HG03039 (cell line): ENCODE measurements around the gene MAML3.

Source experiments
- ATAC-seq: cut with Tn5 transposase; IDR thresholded peaks from one replicate; pipeline ENCODE4 v1.9.1; 2021; ENCODE audit warnings: mild to moderate bottlenecking, moderate library complexity; ENCODE audit not compliant: unreplicated experiment

The MAML3 gene

GRCh38 chr4:140048419-140048995 is 105.5 kb downstream of the MAML3 start:
- ATAC-seq, result no peak

GRCh38 chr4:140047786-140048185 is 106.2 kb downstream of the MAML3 start:
- no peak for ATAC-seq

DNA sequence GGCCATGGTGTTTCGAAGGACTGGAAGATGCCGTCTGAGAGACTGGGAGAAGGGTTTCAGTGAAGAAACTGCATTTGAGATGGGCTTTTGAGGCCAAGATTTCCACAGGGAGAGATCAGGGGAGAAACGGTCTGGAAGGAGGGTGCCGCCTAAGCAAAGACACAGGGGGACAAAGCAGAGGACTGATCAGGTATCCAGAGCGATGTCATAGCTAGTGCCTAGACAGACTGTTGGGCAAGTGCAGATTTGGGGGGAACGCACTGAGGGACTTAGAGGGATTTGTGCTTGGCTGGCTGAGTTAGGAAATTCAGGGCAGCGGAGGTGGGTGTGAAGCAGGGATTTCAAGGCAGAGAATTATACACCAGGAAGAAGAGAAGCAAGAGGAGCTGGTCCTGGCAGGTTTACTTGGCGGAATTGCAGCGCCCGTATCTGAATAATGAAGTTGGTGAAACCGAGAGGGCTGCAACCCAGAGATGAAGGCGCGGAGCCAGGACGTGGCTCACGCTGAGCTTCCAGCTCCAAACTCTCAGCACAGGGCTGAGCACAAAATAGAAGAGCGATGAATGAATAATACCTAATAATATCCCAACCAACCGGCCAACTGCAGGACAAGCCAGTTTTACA is 106.9 kb downstream of the MAML3 start:
- ATAC-seq, result no peak

GRCh38 chr4:140046543-140046942 is 107.4 kb downstream of the MAML3 start:
- ATAC-seq, result no peak

DNA sequence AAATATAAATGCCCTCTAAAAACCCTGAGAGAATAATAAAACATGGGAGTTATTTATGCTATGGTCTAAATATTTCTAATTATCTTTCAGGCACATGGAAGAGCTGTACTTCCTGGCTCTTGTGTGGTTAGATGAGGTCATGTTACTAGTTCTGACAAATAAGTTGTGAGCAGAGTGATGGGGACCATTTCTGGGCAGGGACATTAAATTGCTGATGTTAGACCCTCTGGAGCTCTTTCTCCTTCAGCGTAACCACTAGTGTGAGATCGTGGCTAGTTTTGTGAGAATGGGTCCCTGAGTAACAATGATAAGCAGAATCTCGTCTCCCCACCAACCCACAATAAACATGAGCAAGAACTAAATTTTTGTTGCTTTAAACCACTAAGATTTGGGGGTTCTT is 108.0 kb downstream of the MAML3 start:
- no peak for ATAC-seq

DNA sequence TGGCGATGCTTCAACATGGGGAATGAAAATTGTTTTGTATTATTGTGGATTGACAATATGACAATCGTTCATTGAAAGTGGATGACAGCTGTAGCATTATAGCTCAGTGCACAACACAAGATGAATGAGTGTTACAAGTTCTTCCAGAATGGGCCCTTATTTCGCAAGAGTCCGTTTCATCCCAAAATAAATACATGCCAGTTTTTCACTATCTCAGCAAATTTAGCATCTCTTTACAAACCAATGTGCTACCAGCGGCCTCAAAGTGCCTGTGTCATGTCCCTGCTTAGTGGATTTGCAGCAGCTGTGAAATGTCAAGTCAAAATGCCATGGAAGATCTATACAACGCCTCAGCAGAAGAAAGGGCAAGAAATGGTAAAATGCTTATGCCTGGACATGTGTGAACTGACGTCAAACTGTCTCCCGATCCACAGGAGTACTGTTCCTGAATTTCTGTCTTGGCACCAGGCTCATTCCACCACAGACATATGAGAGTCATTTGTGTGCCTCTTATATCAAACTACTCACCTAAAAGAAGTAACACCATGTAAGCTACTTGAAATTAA is 109.6 kb downstream of the MAML3 start:
- ATAC-seq, result no peak

GRCh38 chr4:140042634-140043033 is 111.3 kb downstream of the MAML3 start:
- ATAC-seq, result no peak

GRCh38 chr4:140038031-140038533 is 115.9 kb downstream of the MAML3 start:
- ATAC-seq, result no peak

DNA sequence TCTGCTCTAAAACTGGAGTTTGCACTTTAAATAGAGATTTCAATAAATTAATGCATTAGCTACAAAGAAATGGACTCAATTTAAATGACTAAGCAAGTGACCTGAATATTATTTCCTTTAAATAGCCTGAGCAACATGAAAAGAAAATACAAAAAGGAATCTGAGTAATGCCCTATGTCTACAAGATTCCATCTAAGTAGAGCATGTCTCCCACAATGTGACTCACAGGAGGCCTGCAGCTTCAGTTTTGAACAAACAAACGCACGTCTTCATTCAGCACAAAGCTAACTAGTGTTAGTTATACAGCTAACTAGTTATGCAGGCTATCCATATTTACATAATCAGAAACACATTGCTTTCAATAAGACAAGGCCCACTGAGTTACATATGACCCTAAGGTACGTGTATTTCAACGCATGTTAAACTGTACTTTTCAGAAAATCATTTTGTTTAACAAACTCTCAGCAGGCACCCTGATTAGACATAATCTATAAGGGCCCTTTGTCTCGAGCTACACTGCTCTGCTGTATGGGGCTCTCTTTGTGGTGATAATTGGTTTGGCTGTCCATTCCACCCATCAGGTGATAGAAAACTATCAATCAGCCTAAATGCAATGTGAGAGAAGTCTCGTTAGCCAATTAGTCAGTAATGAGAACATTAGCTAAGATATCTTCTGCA is 116.5 kb downstream of the MAML3 start:
- ATAC-seq, result no peak

DNA sequence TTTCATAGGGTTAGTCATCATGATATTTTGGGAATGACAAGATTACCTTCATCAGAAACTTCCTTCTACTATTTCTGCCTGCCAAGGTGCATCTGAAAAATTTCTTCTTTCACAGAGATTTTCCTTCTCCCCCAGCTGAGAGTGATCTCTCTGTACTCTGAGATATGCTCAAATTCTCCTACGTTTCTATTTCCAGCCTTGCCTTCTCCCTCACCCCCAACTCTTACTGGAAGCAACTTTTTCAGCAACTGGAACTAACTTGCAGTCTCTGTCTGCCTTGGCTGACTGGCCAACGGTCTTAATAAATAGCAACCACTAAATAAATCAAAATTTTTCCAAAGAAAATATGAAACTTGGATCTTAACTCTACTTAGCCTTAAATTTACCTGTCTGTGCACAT is 122.3 kb downstream of the MAML3 start:
- ATAC-seq, result no peak

GRCh38 chr4:140031061-140031460 is 122.9 kb downstream of the MAML3 start:
- ATAC-seq, result no peak

- ATAC-seq, result no peak
These were observed 125.1 kb downstream of the MAML3 start for GRCh38 chr4:140028676-140029517.

DNA sequence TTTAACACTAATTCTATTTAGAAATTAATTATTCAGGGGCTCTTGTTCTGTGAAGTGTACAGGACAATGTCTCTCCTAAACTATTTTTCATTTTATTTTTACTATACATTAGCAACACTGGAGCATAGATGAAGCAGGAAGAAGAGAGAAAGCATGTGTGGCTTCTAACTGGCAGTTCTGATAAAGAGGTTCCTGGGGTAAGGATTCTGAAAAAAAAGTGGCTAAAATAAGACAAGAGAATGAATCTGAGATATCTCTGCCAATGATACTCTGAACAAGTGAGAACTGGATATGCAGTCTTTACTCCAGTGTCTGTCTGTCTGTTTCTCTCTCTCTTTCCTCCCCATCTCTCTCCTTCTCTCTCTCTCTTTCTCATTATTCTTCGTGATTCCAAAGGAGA is 125.9 kb downstream of the MAML3 start:
- ATAC-seq, result no peak

- no peak for ATAC-seq
These were observed 126.9 kb downstream of the MAML3 start for GRCh38 chr4:140027101-140027500.

DNA sequence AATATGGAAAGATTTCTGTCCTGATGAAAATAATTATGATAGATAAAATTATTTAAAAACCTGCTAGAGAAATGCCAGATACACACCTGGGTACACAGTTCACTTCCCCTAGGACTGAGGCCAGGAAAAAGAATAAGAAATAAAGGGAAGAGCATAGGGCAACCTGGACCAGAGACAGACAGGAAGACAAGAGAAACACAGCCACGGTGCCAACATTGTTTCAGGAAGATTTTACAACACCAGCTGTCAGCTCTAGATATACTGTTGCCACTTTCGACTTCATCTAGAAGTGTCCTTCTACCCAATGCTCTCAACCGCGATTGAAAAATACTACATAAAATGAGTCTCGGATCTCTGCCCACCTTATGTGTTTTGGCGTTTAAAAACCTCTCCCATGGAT is 128.5 kb downstream of the MAML3 start:
- ATAC-seq, result no peak

DNA sequence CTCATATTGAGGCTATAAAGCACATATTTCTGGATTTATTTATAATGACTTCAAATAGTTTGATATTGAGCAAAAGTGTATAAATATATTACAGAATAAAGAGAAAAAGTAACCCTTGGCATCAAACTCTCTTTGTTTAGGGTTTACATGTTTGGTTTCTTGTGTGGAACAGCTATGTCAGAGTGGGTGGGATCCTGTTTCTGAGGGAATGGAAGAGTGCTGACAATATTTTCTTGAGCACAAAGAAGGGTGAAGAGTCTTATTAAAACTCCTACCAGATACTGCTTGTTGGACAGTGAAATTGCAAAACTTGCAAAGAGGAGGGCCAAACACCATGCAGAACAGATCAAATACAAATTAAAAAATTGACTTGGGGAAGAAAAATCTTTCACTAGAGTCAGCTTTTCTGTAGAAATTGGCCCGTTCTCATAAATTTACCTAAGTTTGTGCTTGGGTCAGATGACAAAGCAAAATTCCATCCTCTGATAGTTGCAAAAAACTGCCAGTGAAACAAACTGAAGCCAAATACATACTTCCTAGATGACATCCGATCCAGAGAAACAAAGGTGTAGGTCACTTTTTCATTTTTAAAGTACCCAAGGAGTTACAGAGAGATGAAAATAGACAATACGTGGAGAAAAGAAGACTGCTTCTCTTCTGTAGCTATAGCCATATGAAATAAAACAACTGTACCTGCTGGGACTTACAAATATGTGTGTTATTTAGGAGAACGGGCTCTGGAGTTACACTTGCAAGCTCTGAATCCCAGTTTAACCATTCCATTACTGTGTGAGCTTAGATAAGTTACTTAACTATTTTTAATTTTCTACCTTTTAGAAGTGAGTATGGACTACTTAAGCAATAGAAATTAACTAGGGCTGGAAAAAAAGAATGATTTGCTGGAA is 133.3 kb downstream of the MAML3 start:
- no peak for ATAC-seq

DNA sequence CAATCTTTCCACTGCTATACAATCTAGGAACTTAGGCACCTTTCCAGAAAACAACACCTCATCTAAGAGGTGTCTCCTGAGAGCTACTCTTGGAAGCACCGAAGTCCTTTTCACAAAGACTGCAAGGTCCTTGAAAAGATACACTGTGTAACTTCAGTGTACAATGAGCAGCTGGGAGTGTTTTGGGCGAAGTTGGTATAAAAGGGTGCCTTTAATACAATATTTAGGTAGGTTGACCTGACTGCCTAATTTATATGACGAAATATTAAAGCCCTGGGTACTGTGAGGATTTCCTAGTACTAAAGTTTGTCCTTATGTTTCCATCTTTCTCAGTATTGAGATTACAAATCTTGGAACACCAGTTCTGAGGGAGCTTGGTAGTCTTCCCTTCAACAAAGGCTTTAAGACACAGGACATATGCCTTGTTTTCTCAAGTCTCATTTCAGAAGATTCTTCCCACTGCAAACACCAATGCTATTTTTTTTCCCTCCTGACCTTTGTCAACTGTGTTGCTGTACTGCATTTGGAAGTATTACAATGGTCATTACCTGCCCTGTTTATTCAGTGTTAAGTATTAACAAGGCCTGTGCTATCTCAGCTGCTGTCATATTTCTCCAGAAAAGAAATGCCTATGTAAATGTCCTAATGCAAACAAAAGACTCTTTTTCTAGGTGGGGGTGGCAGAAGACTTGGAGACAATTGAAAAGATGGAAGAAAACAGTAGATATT is 134.2 kb downstream of the MAML3 start:
- no peak for ATAC-seq

DNA sequence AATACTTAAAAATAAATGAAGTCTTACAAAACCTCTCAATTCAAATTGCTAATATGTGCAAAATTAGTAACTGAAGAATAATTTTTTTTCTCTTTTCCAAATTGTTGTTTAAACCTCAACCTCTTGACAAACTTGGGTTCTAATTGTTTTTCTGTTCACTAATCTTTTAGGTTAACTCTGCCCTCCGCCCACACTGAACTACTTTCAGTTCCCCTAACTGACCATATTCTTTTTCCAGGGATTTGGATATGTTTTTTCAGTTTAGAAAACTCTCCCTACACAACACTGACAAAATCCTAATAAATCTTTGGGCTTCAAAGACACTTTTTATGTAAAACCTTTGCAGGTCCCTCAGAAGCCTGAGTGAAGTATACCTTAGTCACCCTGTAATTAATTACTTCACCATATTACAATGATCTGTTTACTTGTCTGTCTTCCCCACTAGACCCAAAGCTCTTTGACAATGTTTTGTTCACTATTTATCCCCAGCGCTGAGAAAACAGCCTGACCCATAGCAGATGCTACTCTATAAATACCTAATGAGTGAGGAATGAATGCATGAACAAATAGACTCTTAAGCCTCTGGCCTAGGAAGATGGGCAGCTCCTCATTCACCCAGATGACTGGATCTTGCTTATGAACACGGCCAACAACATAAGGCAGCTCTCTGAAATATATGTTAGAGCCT is 134.9 kb downstream of the MAML3 start:
- no peak for ATAC-seq

- no peak for ATAC-seq
These were observed 139.7 kb downstream of the MAML3 start for GRCh38 chr4:140014284-140014683.
